OCI-LY7 (cell line): Measurements from ENCODE around the gene ZBTB21. TPM values are rescaled to one million over a fixed set of nuclear protein-coding genes. Genes with fewer than 3 reads are reported as not detected.

Experiments used
- BruUV-seq: library from RNA; stranded (reverse); fragments of 400-500 nt; replicated peaks from 2 replicates; lab custom pipeline; 2021; lab: Mats Ljungman, UMichigan
- CTCF ChIA-PET: fragments of 300-600 bp; sonication (Branson Sonifier 250); formaldehyde crosslinking; loops from one replicate; lab custom pipeline; 2022; ENCODE audit warnings: antibody characterized with exemption; ENCODE audit not compliant: unreplicated experiment; lab: Charles Lee
- POLR2A ChIA-PET: fragments of 300-600 bp; sonication (Branson Sonifier 250); formaldehyde crosslinking; loops from one replicate; lab custom pipeline; 2022; ENCODE audit warnings: antibody characterized with exemption; lab: Charles Lee
- DNase-seq: peaks from one replicate; pipeline ENCODE4 v3.0.0-alpha.2; 2015; ENCODE audit warnings: low spot score
- H2AFZ ChIP-seq: fragments of 200-600 bp; sonication (generic), shearing (Covaris generic); 2 replicates; pipeline ENCODE4 v1.6.1; 2014; ENCODE audit warnings: mild to moderate bottlenecking, antibody characterized with exemption, low read length, moderate library complexity
- H3K27ac ChIP-seq: fragments of 200-600 bp; sonication (generic); 2 replicates; pipeline ENCODE4 v1.5.1; 2014; ENCODE audit warnings: mixed run types, low read depth, mild to moderate bottlenecking, moderate library complexity, low read length, inconsistent platforms; ENCODE audit not compliant: poor library complexity, severe bottlenecking
- H3K36me3 ChIP-seq: fragments of 200-600 bp; sonication (generic); 2 replicates; pipeline ENCODE4 v1.6.1; 2014; ENCODE audit warnings: mild to moderate bottlenecking, antibody characterized with exemption, low read length, moderate library complexity, mixed read lengths; ENCODE audit not compliant: insufficient read depth
- H3K4me1 ChIP-seq: fragments of 200-600 bp; sonication (generic); 2 replicates; pipeline ENCODE4 v1.5.1; 2014; ENCODE audit warnings: mild to moderate bottlenecking, low read length; ENCODE audit not compliant: insufficient read depth, poor library complexity, severe bottlenecking
- H3K4me2 ChIP-seq: fragments of 200-600 bp; sonication (generic); 2 replicates; pipeline ENCODE4 v1.6.1; 2014; ENCODE audit warnings: mild to moderate bottlenecking, low read length
- H3K4me3 ChIP-seq: fragments of 200-600 bp; sonication (generic); 2 replicates; pipeline ENCODE4 v1.5.1; 2014; ENCODE audit warnings: mild to moderate bottlenecking, low read depth, low read length; ENCODE audit not compliant: poor library complexity, severe bottlenecking
- H3K79me2 ChIP-seq: fragments of 200-600 bp; sonication (generic); 2 replicates; pipeline ENCODE4 v1.6.1; 2016; ENCODE audit warnings: low read depth, mild to moderate bottlenecking, low read length, moderate library complexity, mixed read lengths; ENCODE audit not compliant: insufficient read depth
- H3K9me2 ChIP-seq: fragments of 200-600 bp; sonication (generic); 2 replicates; pipeline ENCODE4 v1.6.1; 2016; ENCODE audit warnings: mild to moderate bottlenecking, low read length, mixed read lengths; ENCODE audit not compliant: insufficient read depth
- H3K9me3 ChIP-seq: fragments of 200-600 bp; sonication (generic); 2 replicates; pipeline ENCODE4 v1.6.1; 2014; ENCODE audit warnings: mild to moderate bottlenecking, mixed run types, low read length, mixed read lengths
- H4K20me1 ChIP-seq: fragments of 200-600 bp; sonication (generic); 2 replicates; pipeline ENCODE4 v1.6.1; 2014; ENCODE audit warnings: mild to moderate bottlenecking, antibody characterized with exemption, low read length, moderate library complexity, mixed read lengths; ENCODE audit not compliant: insufficient read depth
- EZH2phosphoT487 ChIP-seq: fragments of 200-600 bp; sonication (generic); IDR thresholded peaks from 2 replicates; pipeline ENCODE4 v1.6.1; 2018; ENCODE audit warnings: low read depth, borderline replicate concordance, mild to moderate bottlenecking, mixed run types, antibody characterized with exemption, low read length, moderate library complexity, mixed read lengths
- intact Hi-C: fragments of 100-400 bp; cut with micrococcal nuclease; formaldehyde crosslinking; loops from one replicate; pipeline ENCODE4 v1.10.0; 2022; ENCODE audit not compliant: unreplicated experiment
- total RNA-seq, 2 experiments: library from RNA; depleted of rRNA in 1 of 2; stranded (reverse); fragments of >200 nt in 1 of 2; shearing (Covaris generic) in 1 of 2; gene quantifications; 2 replicates each; pipeline ENCODE4 v1.2.3, GENCODE V29; 2014 to 2022
- TF ChIP-seq, protein P1 (sequence below): fragments of 200-600 bp; sonication (generic); conservative IDR thresholded peaks from 2 replicates; pipeline ENCODE4 v1.5.1; 2014; ENCODE audit warnings: mild to moderate bottlenecking, antibody characterized with exemption, low read length, moderate library complexity, mixed read lengths

The ZBTB21 gene
- total RNA-seq, 2 experiments from 2014 or later: 10.0 to 19.6 TPM

- Histone ChIP-seq H3K9me3 (no peaks in the 10 kb centered on the region), H2AFZ (no peak overlapping the region), H3K4me2 (no peak overlapping the region), H3K4me1 (peaks cover 27% of the 10 kb centered on the region), H3K79me2 (no peaks in the 10 kb centered on the region), H3K27ac (no peak overlapping the region), H3K9me2 (no peaks in the 10 kb centered on the region), H4K20me1 (no peaks in the 10 kb centered on the region), H3K4me3 (no peak overlapping the region), H3K36me3 (no peaks in the 10 kb centered on the region)
- TF ChIP-seq, protein P1, sequence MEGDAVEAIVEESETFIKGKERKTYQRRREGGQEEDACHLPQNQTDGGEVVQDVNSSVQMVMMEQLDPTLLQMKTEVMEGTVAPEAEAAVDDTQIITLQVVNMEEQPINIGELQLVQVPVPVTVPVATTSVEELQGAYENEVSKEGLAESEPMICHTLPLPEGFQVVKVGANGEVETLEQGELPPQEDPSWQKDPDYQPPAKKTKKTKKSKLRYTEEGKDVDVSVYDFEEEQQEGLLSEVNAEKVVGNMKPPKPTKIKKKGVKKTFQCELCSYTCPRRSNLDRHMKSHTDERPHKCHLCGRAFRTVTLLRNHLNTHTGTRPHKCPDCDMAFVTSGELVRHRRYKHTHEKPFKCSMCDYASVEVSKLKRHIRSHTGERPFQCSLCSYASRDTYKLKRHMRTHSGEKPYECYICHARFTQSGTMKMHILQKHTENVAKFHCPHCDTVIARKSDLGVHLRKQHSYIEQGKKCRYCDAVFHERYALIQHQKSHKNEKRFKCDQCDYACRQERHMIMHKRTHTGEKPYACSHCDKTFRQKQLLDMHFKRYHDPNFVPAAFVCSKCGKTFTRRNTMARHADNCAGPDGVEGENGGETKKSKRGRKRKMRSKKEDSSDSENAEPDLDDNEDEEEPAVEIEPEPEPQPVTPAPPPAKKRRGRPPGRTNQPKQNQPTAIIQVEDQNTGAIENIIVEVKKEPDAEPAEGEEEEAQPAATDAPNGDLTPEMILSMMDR: no peak
- TF ChIP-seq EZH2phosphoT487: no peak
- no TSS peak for BruUV-seq
- CTCF ChIA-PET: no interaction called here
- no peak for DNase-seq
- POLR2A ChIA-PET: no interaction called here
- intact Hi-C loops: loop anchor here (10.0 kb wide), 1 partner anchor 351 kb away; no protein-coding TSS in a partner anchor
Measured at GRCh38 chr21:41966041-41966833, 43.9 kb downstream of the ZBTB21 start.

DNA sequence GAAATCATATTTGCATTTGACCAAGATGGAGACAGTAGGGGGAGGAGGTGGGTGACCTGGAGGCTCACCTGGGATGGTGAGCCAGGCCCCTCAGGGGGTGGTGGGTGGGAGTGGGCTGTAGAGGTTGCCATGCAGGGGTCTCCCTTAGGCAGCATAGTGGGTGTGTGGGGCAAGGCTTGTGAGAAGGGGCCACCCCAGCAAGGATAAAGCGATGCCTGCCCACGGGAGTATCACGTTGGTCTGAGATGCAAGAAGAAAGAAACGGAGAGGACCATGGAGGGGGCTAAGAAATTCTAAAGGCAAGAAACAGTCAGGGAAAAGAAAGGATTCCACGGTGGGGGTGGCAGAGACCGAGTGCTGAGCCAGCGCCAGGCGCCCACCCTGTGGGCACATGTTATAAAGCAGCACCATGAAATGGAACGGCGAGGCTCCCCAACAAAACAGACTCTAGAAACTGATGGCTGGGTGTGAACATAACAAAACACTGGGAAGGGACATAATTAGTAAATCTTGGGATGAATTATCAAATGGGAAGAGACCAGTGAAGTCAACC, 44.6 kb downstream of the ZBTB21 start:
- intact Hi-C loops: loop anchor here (10.0 kb wide), 1 partner anchor 351 kb away; no protein-coding TSS in a partner anchor
- BruUV-seq: no TSS peak
- CTCF ChIA-PET: interaction anchor here (0.5 kb wide), 1 partner anchor 236 kb away, joined by 3 read pairs; no protein-coding TSS in a partner anchor

More for the DNA sequence above, 44.6 kb downstream of the ZBTB21 start:
- POLR2A ChIA-PET: interaction anchor here (0.7 kb wide), 1 partner anchor 159 kb away, joined by 3 read pairs; no protein-coding TSS in a partner anchor
- DNase-seq: no peak
- TF ChIP-seq, protein P1: no peak
- TF ChIP-seq EZH2phosphoT487: no peak
- Histone ChIP-seq H3K36me3 (no peaks in the 10 kb centered on the region), H2AFZ (no peak overlapping the region), H3K4me2 (peak overlapping the region; percentile 53; the same call in 1 of the 2 replicates), H3K9me2 (no peaks in the 10 kb centered on the region), H3K4me3 (no peak overlapping the region), H3K9me3 (no peaks in the 10 kb centered on the region), H3K27ac (no peak overlapping the region), H3K79me2 (no peaks in the 10 kb centered on the region), H3K4me1 (peaks cover 29% of the 10 kb centered on the region), H4K20me1 (no peaks in the 10 kb centered on the region)
